Neural cell (in vitro differentiated cells): ENCODE data around the gene GNG7. TPM values are rescaled to one million over a fixed set of nuclear protein-coding genes. Genes with fewer than 3 reads are reported as not detected.

Experiments
- H2AFZ ChIP-seq: fragments of 200-600, 300-800 bp; sonication (generic), shearing (Covaris generic); 2 replicates; pipeline ENCODE4 v1.6.0; 2014; ENCODE audit warnings: low read depth, mild to moderate bottlenecking, antibody characterized with exemption, low read length, moderate library complexity
- H3F3A ChIP-seq: fragments of 200-600 bp; shearing (Covaris generic); 2 replicates; pipeline ENCODE4 v1.6.1; 2016; ENCODE audit warnings: mild to moderate bottlenecking, moderate library complexity, mixed read lengths, antibody characterized with exemption, low read length; ENCODE audit not compliant: insufficient read depth, poor library complexity, severe bottlenecking
- H3K27ac ChIP-seq: fragments of 200-600, 300-800 bp; sonication (generic), shearing (Covaris generic); 2 replicates; pipeline ENCODE4 v1.5.1; 2014; ENCODE audit warnings: mild to moderate bottlenecking, low read length, moderate library complexity
- H3K27me3 ChIP-seq: fragments of 300-800, 200-600 bp; sonication (generic), shearing (Covaris generic); 2 replicates; pipeline ENCODE4 v1.6.0; 2014; ENCODE audit warnings: mild to moderate bottlenecking, low read depth, low read length, moderate library complexity; ENCODE audit not compliant: insufficient read depth
- H3K36me3 ChIP-seq: fragments of 300-800, 200-600 bp; sonication (generic), shearing (Covaris generic); 2 replicates; pipeline ENCODE4 v1.5.1; 2014; ENCODE audit warnings: mild to moderate bottlenecking, antibody characterized with exemption, low read length, moderate library complexity; ENCODE audit not compliant: insufficient read depth
- H3K4me2 ChIP-seq: fragments of 300-800, 200-600 bp; sonication (generic), shearing (Covaris generic); 2 replicates; pipeline ENCODE4 v1.6.0; 2014; ENCODE audit warnings: mild to moderate bottlenecking, low read length
- H3K4me3 ChIP-seq: fragments of 300-800, 200-600 bp; sonication (generic), shearing (Covaris generic); 2 replicates; pipeline ENCODE4 v1.5.1; 2014; ENCODE audit warnings: mild to moderate bottlenecking, low read length, moderate library complexity
- H3K79me2 ChIP-seq: fragments of 200-600 bp; shearing (Covaris generic); replicated peaks from 2 replicates; pipeline ENCODE4 v1.6.0; 2014; ENCODE audit warnings: mild to moderate bottlenecking, low read length, moderate library complexity; ENCODE audit not compliant: insufficient read depth
- H3K9ac ChIP-seq: fragments of 300-800, 200-600 bp; sonication (generic), shearing (Covaris generic); 2 replicates; pipeline ENCODE4 v1.6.1; 2016; ENCODE audit warnings: mild to moderate bottlenecking, low read length, mixed read lengths
- H3K9me2 ChIP-seq: fragments of 200-600 bp; shearing (Covaris generic); 2 replicates; pipeline ENCODE4 v1.6.1; 2016; ENCODE audit warnings: mild to moderate bottlenecking, low read length, mixed read lengths; ENCODE audit not compliant: insufficient read depth
- H3K9me3 ChIP-seq: fragments of 200-600, 300-800 bp; sonication (generic), shearing (Covaris generic); 2 replicates; pipeline ENCODE4 v1.6.1; 2016; ENCODE audit warnings: mild to moderate bottlenecking, mixed run types, low read length, moderate library complexity, mixed read lengths
- H4K20me1 ChIP-seq: fragments of 200-600 bp; shearing (Covaris generic); 2 replicates; pipeline ENCODE4 v1.6.1; 2016; ENCODE audit warnings: mild to moderate bottlenecking, mixed run types; ENCODE audit not compliant: insufficient read depth
- CTCF ChIP-seq: fragments of 450-650 bp; IDR thresholded peaks from 2 replicates; pipeline ENCODE4 v1.5.1; 2014; ENCODE audit warnings: antibody characterized with exemption, mild to moderate bottlenecking, moderate library complexity; ENCODE audit not compliant: poor library complexity, severe bottlenecking
- EP300 ChIP-seq: fragments of 450-650 bp; conservative IDR thresholded peaks from 2 replicates; pipeline ENCODE4 v1.6.1; 2014; ENCODE audit warnings: antibody characterized with exemption, mild to moderate bottlenecking, moderate library complexity; ENCODE audit not compliant: poor library complexity, severe bottlenecking
- EZH2 ChIP-seq: fragments of 200-600, 300-800 bp; shearing (Covaris generic), sonication (generic); IDR thresholded peaks from 2 replicates; pipeline ENCODE4 v1.6.1; 2014; ENCODE audit warnings: antibody characterized with exemption, low read length, borderline replicate concordance, mild to moderate bottlenecking; ENCODE audit not compliant: insufficient read depth, poor library complexity, severe bottlenecking
- MXI1 ChIP-seq: fragments of 450-650 bp; conservative IDR thresholded peaks from 2 replicates; pipeline ENCODE4 v1.6.1; 2014; ENCODE audit warnings: antibody characterized with exemption, mild to moderate bottlenecking; ENCODE audit not compliant: poor library complexity, severe bottlenecking
- POLR2AphosphoS5 ChIP-seq: IDR thresholded peaks from 2 replicates; pipeline ENCODE4 v1.6.1; 2012
- RAD21 ChIP-seq: fragments of 450-650 bp; conservative IDR thresholded peaks from 2 replicates; pipeline ENCODE4 v1.6.1; 2014; ENCODE audit warnings: antibody characterized with exemption, mild to moderate bottlenecking, moderate library complexity
- REST ChIP-seq: IDR thresholded peaks from 2 replicates; pipeline ENCODE4 v1.6.1; 2012; ENCODE audit warnings: borderline replicate concordance
- SMC3 ChIP-seq: fragments of 450-650 bp; conservative IDR thresholded peaks from 2 replicates; pipeline ENCODE4 v1.6.1; 2014; ENCODE audit warnings: antibody characterized with exemption, mild to moderate bottlenecking, moderate library complexity; ENCODE audit not compliant: poor library complexity
- TAF1 ChIP-seq: IDR thresholded peaks from 2 replicates; pipeline ENCODE4 v1.6.1; 2012; ENCODE audit warnings: low read depth
- polyA plus RNA-seq: library from polyadenylated mRNA; depleted of rRNA; stranded (reverse); fragments of >200 nt; gene quantifications from 2 replicates; pipeline ENCODE4 v1.2.3, GENCODE V29; 2014

GNG7 gene
- polyA plus RNA-seq, 1 donor from 2014 or later, result 3.0 TPM

DNA sequence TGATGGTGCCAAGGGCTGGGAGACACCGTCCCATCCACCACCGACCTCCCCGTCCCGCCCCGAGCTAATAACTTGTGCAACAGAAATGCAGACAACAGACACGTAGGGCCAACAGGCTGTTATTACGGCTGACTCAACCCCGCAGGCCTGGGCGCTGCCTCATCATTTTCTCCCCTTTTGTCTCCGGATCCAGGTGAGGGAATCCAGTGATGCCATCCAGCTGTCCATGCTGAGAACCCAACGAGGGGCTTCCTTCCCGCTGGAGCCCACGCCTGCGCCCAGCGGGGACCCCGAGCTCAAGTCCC is 25.1 kb upstream of the GNG7 start:
- no peak overlapping the region for H3K4me2 ChIP-seq
- no peaks in the 10 kb centered on the region for H4K20me1 ChIP-seq
- no peak overlapping the region for H3K4me3 ChIP-seq
- no peak overlapping the region for H3K27ac ChIP-seq
- H3K9me3 ChIP-seq, result no peaks in the 10 kb centered on the region
- H2AFZ ChIP-seq, result no peak overlapping the region
- H3K9ac ChIP-seq, result no peak overlapping the region
- no peaks in the 10 kb centered on the region for H3K36me3 ChIP-seq
- H3K79me2 ChIP-seq, result no peaks in the 10 kb centered on the region
- H3K9me2 ChIP-seq, result no peaks in the 10 kb centered on the region
- no peaks in the 10 kb centered on the region for H3K27me3 ChIP-seq
- H3F3A ChIP-seq, result no peaks in the 10 kb centered on the region
- TF ChIP-seq RAD21, result no peak
- no peak for TF ChIP-seq TAF1
- TF ChIP-seq EZH2, result no peak
- no peak for TF ChIP-seq REST
- no peak for TF ChIP-seq EP300
- TF ChIP-seq SMC3, result no peak
- no peak for TF ChIP-seq POLR2AphosphoS5
- TF ChIP-seq MXI1, result no peak
- TF ChIP-seq CTCF, result no peak

- H3K4me2 ChIP-seq, result no peak overlapping the region
Observed at GRCh38 chr19:2726904-2727639, 24.6 kb upstream of the GNG7 start.

More at GRCh38 chr19:2726904-2727639, 24.6 kb upstream of the GNG7 start:
- no peaks in the 10 kb centered on the region for H3K79me2 ChIP-seq
- H2AFZ ChIP-seq, result no peak overlapping the region
- no peaks in the 10 kb centered on the region for H3K27me3 ChIP-seq
- no peaks in the 10 kb centered on the region for H4K20me1 ChIP-seq
- H3K9ac ChIP-seq, result no peak overlapping the region
- TF ChIP-seq CTCF, result no peak
- no peak for TF ChIP-seq MXI1
- no peak for TF ChIP-seq RAD21
- no peak for TF ChIP-seq TAF1
- TF ChIP-seq EZH2, result no peak
- TF ChIP-seq EP300, result no peak
- TF ChIP-seq POLR2AphosphoS5, result no peak
- TF ChIP-seq REST, result no peak
- TF ChIP-seq SMC3, result no peak
- no peak overlapping the region for H3K27ac ChIP-seq
- H3K36me3 ChIP-seq, result no peaks in the 10 kb centered on the region
- H3K9me2 ChIP-seq, result no peaks in the 10 kb centered on the region
- H3F3A ChIP-seq, result no peaks in the 10 kb centered on the region
- no peaks in the 10 kb centered on the region for H3K9me3 ChIP-seq
- no peak overlapping the region for H3K4me3 ChIP-seq
